Activated T-helper 17 cell treated with anti-CD3 and anti-CD28 coated beads, Interleukin-2, amount 50 U/mL, for 72 hours (primary cell): ENCODE data around the gene PPIF. TPM values are rescaled to one million over a fixed set of nuclear protein-coding genes. Genes with fewer than 3 reads are reported as not detected.

Experiments used
- total RNA-seq, 2 donors: library from RNA; stranded (reverse); gene quantifications; one replicate each; pipeline ENCODE4 v1.2.3, GENCODE V29; 2022

PPIF gene
- total RNA-seq, 2 donors from 2014 or later = 73.7 to 170 TPM

Other genes with a start within 250 kb of the PPIF start
- gene ZCCHC24, start 98.2 kb downstream of the PPIF start, total RNA-seq = 1 to 10 TPM; 1.3 to 2.6 TPM
- gene EIF5AL1, start 165.1 kb downstream of the PPIF start, total RNA-seq = under 1 TPM in 1 of 2 donors, not detected in 1; 0.26 TPM
- not detected for gene SFTPA2, start 212.9 kb downstream of the PPIF start, total RNA-seq